PC-3 (cell line): ENCODE data around the gene NTHL1. TPM values are rescaled to one million over a fixed set of nuclear protein-coding genes. Genes with fewer than 3 reads are reported as not detected.

Experiments
- ATAC-seq: fragments of 200-7000 bp; cut with Tn5 transposase; 2 replicates; pipeline ENCODE4 v1.9.1; 2020; ENCODE audit warnings: mild to moderate bottlenecking, moderate library complexity
- BruUV-seq: library from RNA; stranded (reverse); fragments of 400-500 nt; replicated peaks from 2 replicates; lab custom pipeline; 2021; lab: Mats Ljungman, UMichigan
- CTCF ChIA-PET: fragments of 300-600 bp; sonication (Branson Sonifier 250); formaldehyde crosslinking; loops from one replicate; lab custom pipeline; 2022; ENCODE audit warnings: antibody characterized with exemption; lab: Charles Lee
- POLR2A ChIA-PET: fragments of 300-600 bp; sonication (Branson Sonifier 250); formaldehyde crosslinking; loops from one replicate; lab custom pipeline; 2022; ENCODE audit warnings: antibody characterized with exemption; ENCODE audit not compliant: unreplicated experiment; lab: Charles Lee
- DNase-seq: peaks from one replicate; pipeline ENCODE4 v3.0.0-alpha.2; 2015
- H2AFZ ChIP-seq: fragments of 300-600 bp; sonication (generic); 2 replicates; pipeline ENCODE4 v1.6.0; 2016; ENCODE audit warnings: antibody characterized with exemption, low read length
- H3F3A ChIP-seq: fragments of 300-600 bp; sonication (generic); one replicate; pipeline ENCODE4 v1.6.0; 2017; ENCODE audit warnings: antibody characterized with exemption, low read length, control low read depth, mild to moderate bottlenecking; ENCODE audit not compliant: unreplicated experiment
- H3K27ac ChIP-seq: fragments of 300-600 bp; sonication (generic); 2 replicates; pipeline ENCODE4 v1.5.1; 2016; ENCODE audit warnings: mild to moderate bottlenecking, low read length
- H3K27me3 ChIP-seq: fragments of 300-600 bp; sonication (generic); 2 replicates; pipeline ENCODE4 v1.6.1; 2016; ENCODE audit warnings: low read length, mixed read lengths
- H3K36me3 ChIP-seq: fragments of 300-600 bp; sonication (generic); 2 replicates; pipeline ENCODE4 v1.6.1; 2016; ENCODE audit warnings: low read depth, mixed run types, low read length, mixed read lengths
- H3K4me1 ChIP-seq: fragments of 300-600 bp; sonication (generic); 2 replicates; pipeline ENCODE4 v1.5.1; 2016; ENCODE audit warnings: low read length; ENCODE audit not compliant: insufficient read depth
- H3K4me2 ChIP-seq: fragments of 300-600 bp; sonication (generic); 2 replicates; pipeline ENCODE4 v1.6.0; 2016; ENCODE audit warnings: low read length
- H3K4me3 ChIP-seq: fragments of 300-600 bp; sonication (generic); 2 replicates; pipeline ENCODE4 v1.5.1; 2016; ENCODE audit warnings: mild to moderate bottlenecking, low read length, mixed read lengths
- H3K79me2 ChIP-seq: fragments of 300-600 bp; sonication (generic); 2 replicates; pipeline ENCODE4 v1.6.1; 2017; ENCODE audit warnings: low read length, mixed read lengths
- H3K9ac ChIP-seq: fragments of 300-600 bp; sonication (generic); 2 replicates; pipeline ENCODE4 v1.6.0; 2016; ENCODE audit warnings: mild to moderate bottlenecking, low read length
- H3K9me2 ChIP-seq: fragments of 300-600 bp; sonication (generic); replicated peaks from 2 replicates; pipeline ENCODE4 v1.6.1; 2016; ENCODE audit warnings: mixed run types, low read length, mixed read lengths
- H3K9me3 ChIP-seq: fragments of 300-600 bp; sonication (generic); 2 replicates; pipeline ENCODE4 v1.6.1; 2016; ENCODE audit warnings: low read length, mixed read lengths
- H4K20me1 ChIP-seq: fragments of 300-600 bp; sonication (generic); 2 replicates; pipeline ENCODE4 v1.6.1; 2016; ENCODE audit warnings: low read length, mixed read lengths
- CTCF ChIP-seq: fragments of 300-600 bp; sonication (generic); conservative IDR thresholded peaks from 2 replicates; pipeline ENCODE4 v1.5.1; 2017; ENCODE audit warnings: antibody characterized with exemption, low read depth, mild to moderate bottlenecking, low read length
- EZH2 ChIP-seq: fragments of 300-600 bp; sonication (generic); IDR thresholded peaks from one replicate; pipeline ENCODE4 v1.6.1; 2017; ENCODE audit warnings: antibody characterized with exemption, mild to moderate bottlenecking, low read length; ENCODE audit not compliant: unreplicated experiment
- EZH2phosphoT487 ChIP-seq: fragments of 300-600 bp; sonication (generic); IDR thresholded peaks from 2 replicates; pipeline ENCODE4 v1.6.1; 2018; ENCODE audit warnings: mild to moderate bottlenecking, antibody characterized with exemption, low read length, borderline replicate concordance
- intact Hi-C: fragments of 100-400 bp; cut with micrococcal nuclease; formaldehyde crosslinking; loops from 2 replicates; pipeline ENCODE4 v1.9.0; 2023
- total RNA-seq: library from RNA; depleted of rRNA; stranded (reverse); fragments of >200 nt; gene quantifications from 2 replicates; pipeline ENCODE4 v1.2.3, GENCODE V29; 2014

Gene NTHL1
- total RNA-seq, 1 experiment from 2014 or later, result 90.1 TPM

- Histone ChIP-seq H3K79me2 (no peaks in the 10 kb centered on the region), H3K4me3 (no peak overlapping the region), H3K27me3 (no peaks in the 10 kb centered on the region), H3K4me2 (no peak overlapping the region), H3K9me2 (no peaks in the 10 kb centered on the region), H2AFZ (no peak overlapping the region), H3K36me3 (peaks cover 3% of the 10 kb centered on the region; the same call in 1 of the 2 replicates), H3K27ac (no peak overlapping the region), H3K4me1 (peaks cover 4% of the 10 kb centered on the region; the same call in 1 of the 2 replicates), H4K20me1 (no peaks in the 10 kb centered on the region), H3K9me3 (no peaks in the 10 kb centered on the region), H3K9ac (no peak overlapping the region), H3F3A (no peaks in the 10 kb centered on the region)
- ChIA-PET POLR2A (no interaction called here), CTCF (interaction anchor here (0.5 kb wide), 1 partner anchor 168 kb away, joined by 3 read pairs; no protein-coding TSS in a partner anchor)
- no peak for DNase-seq
- no peak for TF ChIP-seq CTCF
- TF ChIP-seq EZH2phosphoT487, result no peak
- no peak for TF ChIP-seq EZH2
- intact Hi-C loops, result no loop called here
- ATAC-seq, result no peak
- TSS peak; percentile 25 for BruUV-seq
These were observed 49.9 kb downstream of the NTHL1 start for GRCh38 chr16:1997494-1998359.

GRCh38 chr16:1993731-1994131 lies 53.9 kb downstream of the NTHL1 start:
- DNase-seq (peak; percentile 79), ATAC-seq (peak; percentile 62)
- no peaks in the 10 kb centered on the region for H3F3A ChIP-seq
- no peaks in the 10 kb centered on the region for H3K9me3 ChIP-seq
- H3K36me3 ChIP-seq, result no peaks in the 10 kb centered on the region
- CTCF ChIA-PET, result no interaction called here
- H2AFZ ChIP-seq, result no peak overlapping the region
- no peak overlapping the region for H3K4me2 ChIP-seq
- POLR2A ChIA-PET, result no interaction called here
- H3K4me3 ChIP-seq, result no peak overlapping the region
- no peak overlapping the region for H3K27ac ChIP-seq
- BruUV-seq, result no TSS peak
- H3K27me3 ChIP-seq, result no peaks in the 10 kb centered on the region
- intact Hi-C loops, result no loop called here
- no peaks in the 10 kb centered on the region for H4K20me1 ChIP-seq
- no peaks in the 10 kb centered on the region for H3K79me2 ChIP-seq
- H3K4me1 ChIP-seq, result peaks cover 4% of the 10 kb centered on the region; the same call in 1 of the 2 replicates
- TF ChIP-seq CTCF (no peak), EZH2phosphoT487 (no peak), EZH2 (no peak)
- H3K9me2 ChIP-seq, result no peaks in the 10 kb centered on the region
- no peak overlapping the region for H3K9ac ChIP-seq

- Histone ChIP-seq H3K79me2 (no peaks in the 10 kb centered on the region), H3K4me2 (no peak overlapping the region), H3K9me2 (no peaks in the 10 kb centered on the region), H3K9ac (no peak overlapping the region), H3K27me3 (no peaks in the 10 kb centered on the region), H2AFZ (no peak overlapping the region), H3F3A (no peaks in the 10 kb centered on the region), H3K36me3 (no peaks in the 10 kb centered on the region), H3K9me3 (no peaks in the 10 kb centered on the region), H3K27ac (no peak overlapping the region), H4K20me1 (no peaks in the 10 kb centered on the region), H3K4me3 (no peak overlapping the region), H3K4me1 (peaks cover 4% of the 10 kb centered on the region; the same call in 1 of the 2 replicates)
- no peak for ATAC-seq
- ChIA-PET POLR2A (no interaction called here), CTCF (interaction anchor here (0.5 kb wide), 1 partner anchor 30 kb away, joined by 10 read pairs; no protein-coding TSS in a partner anchor)
- TF ChIP-seq CTCF (no peak), EZH2phosphoT487 (no peak)
- no peak for DNase-seq
- intact Hi-C loops, result no loop called here
- BruUV-seq, result no TSS peak
These were observed 54.8 kb downstream of the NTHL1 start for GRCh38 chr16:1992704-1993317.
